Nephron progenitor cell (in vitro differentiated cells): ENCODE data around the gene MAGI1.

Experiments
- DNase-seq: peaks from one replicate; pipeline ENCODE4 v3.0.0; 2021
- H3K27ac Mint-ChIP-seq: 2 replicates; pipeline ENCODE4 v1.8.0; 2021; ENCODE audit warnings: mild to moderate bottlenecking, moderate library complexity, mixed read lengths
- H3K27me3 Mint-ChIP-seq: 2 replicates; pipeline ENCODE4 v1.8.0; 2021; ENCODE audit warnings: mild to moderate bottlenecking, low read depth, mixed read lengths; ENCODE audit not compliant: poor library complexity
- H3K36me3 Mint-ChIP-seq: 2 replicates; pipeline ENCODE4 v1.8.0; 2021; ENCODE audit warnings: low read depth, mixed read lengths
- H3K4me1 Mint-ChIP-seq: 2 replicates; pipeline ENCODE4 v1.8.0; 2021; ENCODE audit warnings: mixed read lengths
- H3K4me3 Mint-ChIP-seq: 2 replicates; pipeline ENCODE4 v1.8.0; 2021; ENCODE audit warnings: mild to moderate bottlenecking, moderate library complexity, mixed read lengths
- H3K9me3 Mint-ChIP-seq: 2 replicates; pipeline ENCODE4 v1.8.0; 2021; ENCODE audit warnings: mild to moderate bottlenecking, moderate library complexity, mixed read lengths
- TF ChIP-seq, protein P1 (sequence below): fragments of 200-600 bp; sonication (generic); IDR thresholded peaks from 2 replicates; pipeline ENCODE4 v1.5.0; 2021; ENCODE audit warnings: antibody characterized with exemption

Gene MAGI1

DNA sequence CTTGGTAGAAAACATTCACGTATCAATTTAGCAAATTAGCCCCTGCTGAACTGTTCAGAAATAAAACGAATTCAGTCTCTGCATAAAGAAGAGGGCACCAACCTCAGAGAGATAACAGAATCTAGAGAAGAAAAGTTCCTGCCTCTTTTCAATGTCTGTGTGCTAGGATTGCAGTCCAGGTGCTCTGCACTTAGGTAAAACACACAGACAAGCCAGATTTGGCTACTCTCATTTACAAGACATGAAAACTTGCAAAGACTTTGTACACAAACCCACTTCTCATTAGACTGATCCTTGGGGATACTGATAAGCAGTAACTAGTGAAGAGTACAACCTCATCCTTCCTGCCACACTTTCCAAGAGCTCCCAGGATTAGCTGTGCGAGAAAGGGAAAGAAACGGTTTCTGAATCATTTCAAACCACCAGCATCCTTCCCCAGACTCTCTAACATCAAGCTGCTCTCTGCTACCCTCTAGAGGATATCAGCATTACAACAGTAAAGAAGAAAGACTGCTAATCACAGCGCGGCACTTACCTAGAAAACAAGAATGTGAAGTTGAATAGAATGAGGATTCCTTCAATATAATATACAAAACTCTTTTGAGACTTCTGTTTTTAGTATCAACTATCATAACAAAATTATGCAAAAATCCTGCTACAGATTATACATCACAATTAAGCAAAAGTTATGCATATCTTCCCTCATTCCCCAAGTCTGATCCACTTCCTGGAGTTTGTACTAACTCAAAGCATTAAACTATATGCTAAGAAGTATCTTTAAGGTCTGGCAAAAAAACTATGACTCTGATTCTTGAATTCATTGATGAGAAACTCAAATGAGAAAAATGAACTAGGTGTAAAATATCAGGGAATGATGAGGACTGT is 306.4 kb downstream of the MAGI1 start:
- H3K27ac Mint-ChIP-seq, result peak overlapping the region; percentile 36
- no peak overlapping the region for H3K4me3 Mint-ChIP-seq
- H3K4me1 Mint-ChIP-seq, result peaks cover 55% of the 10 kb centered on the region

DNA sequence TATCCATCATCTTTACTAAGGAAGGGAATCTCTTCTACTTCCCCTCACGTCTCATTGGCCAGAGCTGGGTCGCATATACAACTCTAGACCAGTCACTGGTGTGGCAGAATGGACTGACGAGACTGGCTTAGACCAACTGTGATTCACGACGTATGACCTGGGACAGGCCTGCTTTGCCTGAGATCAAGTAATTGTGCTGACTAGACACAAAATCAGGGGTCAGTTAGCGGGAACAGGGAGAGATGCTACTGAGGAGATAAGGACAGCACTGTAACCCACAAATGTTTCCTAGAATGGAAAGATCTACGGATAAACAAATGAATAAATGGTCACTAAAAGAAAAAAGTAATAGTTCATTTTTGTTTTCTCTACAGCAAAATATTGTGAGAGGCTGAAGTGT is 308.3 kb downstream of the MAGI1 start:
- no peaks in the 10 kb centered on the region for H3K27me3 Mint-ChIP-seq
- no peak overlapping the region for H3K27ac Mint-ChIP-seq
- H3K4me1 Mint-ChIP-seq, result peaks cover 60% of the 10 kb centered on the region
- H3K9me3 Mint-ChIP-seq, result no peaks in the 10 kb centered on the region
- no peaks in the 10 kb centered on the region for H3K36me3 Mint-ChIP-seq
- no peak overlapping the region for H3K4me3 Mint-ChIP-seq
- DNase-seq, result no peak
- TF ChIP-seq, protein P1, sequence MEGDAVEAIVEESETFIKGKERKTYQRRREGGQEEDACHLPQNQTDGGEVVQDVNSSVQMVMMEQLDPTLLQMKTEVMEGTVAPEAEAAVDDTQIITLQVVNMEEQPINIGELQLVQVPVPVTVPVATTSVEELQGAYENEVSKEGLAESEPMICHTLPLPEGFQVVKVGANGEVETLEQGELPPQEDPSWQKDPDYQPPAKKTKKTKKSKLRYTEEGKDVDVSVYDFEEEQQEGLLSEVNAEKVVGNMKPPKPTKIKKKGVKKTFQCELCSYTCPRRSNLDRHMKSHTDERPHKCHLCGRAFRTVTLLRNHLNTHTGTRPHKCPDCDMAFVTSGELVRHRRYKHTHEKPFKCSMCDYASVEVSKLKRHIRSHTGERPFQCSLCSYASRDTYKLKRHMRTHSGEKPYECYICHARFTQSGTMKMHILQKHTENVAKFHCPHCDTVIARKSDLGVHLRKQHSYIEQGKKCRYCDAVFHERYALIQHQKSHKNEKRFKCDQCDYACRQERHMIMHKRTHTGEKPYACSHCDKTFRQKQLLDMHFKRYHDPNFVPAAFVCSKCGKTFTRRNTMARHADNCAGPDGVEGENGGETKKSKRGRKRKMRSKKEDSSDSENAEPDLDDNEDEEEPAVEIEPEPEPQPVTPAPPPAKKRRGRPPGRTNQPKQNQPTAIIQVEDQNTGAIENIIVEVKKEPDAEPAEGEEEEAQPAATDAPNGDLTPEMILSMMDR, result no peak

More for the DNA sequence above, 306.4 kb downstream of the MAGI1 start:
- DNase-seq, result peak; percentile 34
- no peaks in the 10 kb centered on the region for H3K27me3 Mint-ChIP-seq
- TF ChIP-seq, protein P1, result peak; percentile 78
- no peaks in the 10 kb centered on the region for H3K9me3 Mint-ChIP-seq
- peaks cover 6% of the 10 kb centered on the region for H3K36me3 Mint-ChIP-seq

DNA sequence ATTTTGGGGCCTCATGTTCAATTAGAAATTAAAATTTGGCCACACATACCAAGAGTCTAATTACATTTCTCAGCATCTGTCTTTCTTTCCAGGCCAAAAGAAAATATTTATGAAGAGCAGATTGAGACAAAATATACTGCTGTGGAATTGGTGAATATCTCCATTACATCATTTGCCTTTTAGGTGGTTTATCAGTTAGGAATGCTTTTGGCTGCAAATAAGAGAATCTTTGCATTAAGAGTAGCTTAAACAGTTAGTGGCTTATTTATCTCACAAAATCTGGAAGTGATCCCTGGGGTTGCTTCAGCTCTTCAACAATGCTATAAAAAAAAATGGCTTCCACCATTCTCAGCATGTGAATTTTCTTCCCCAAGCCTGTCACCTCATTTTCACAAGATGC is 308.7 kb downstream of the MAGI1 start:
- Mint-ChIP-seq H3K9me3 (no peaks in the 10 kb centered on the region), H3K36me3 (no peaks in the 10 kb centered on the region), H3K27me3 (no peaks in the 10 kb centered on the region), H3K27ac (peak overlapping the region; percentile 97), H3K4me3 (no peak overlapping the region), H3K4me1 (peaks cover 60% of the 10 kb centered on the region)
- TF ChIP-seq, protein P1, result no peak
- DNase-seq, result no peak

DNA sequence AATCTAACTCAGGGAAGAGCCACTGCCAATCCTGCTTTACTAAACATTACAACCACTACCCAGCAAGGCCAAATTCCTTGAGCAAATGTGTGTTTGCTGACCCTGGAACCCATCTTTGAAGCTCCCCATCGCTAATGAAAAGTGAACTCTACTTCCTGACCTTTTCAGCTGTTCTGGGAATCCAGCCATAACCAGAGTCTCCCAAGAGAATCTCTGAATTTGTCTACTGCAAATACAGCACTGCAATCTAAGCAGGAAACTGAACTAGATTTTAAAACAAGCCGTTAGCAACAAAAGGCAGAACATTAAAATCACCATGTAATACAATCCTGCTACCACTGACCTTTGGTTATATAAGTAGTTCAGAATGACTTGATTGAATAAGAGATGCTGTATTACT is 309.2 kb downstream of the MAGI1 start:
- Mint-ChIP-seq H3K27me3 (no peaks in the 10 kb centered on the region), H3K9me3 (peaks cover under 1% of the 10 kb centered on the region), H3K36me3 (peaks cover 4% of the 10 kb centered on the region), H3K4me3 (no peak overlapping the region), H3K4me1 (peaks cover 59% of the 10 kb centered on the region), H3K27ac (peak overlapping the region; percentile 97)
- DNase-seq, result no peak
- TF ChIP-seq, protein P1, result no peak

DNA sequence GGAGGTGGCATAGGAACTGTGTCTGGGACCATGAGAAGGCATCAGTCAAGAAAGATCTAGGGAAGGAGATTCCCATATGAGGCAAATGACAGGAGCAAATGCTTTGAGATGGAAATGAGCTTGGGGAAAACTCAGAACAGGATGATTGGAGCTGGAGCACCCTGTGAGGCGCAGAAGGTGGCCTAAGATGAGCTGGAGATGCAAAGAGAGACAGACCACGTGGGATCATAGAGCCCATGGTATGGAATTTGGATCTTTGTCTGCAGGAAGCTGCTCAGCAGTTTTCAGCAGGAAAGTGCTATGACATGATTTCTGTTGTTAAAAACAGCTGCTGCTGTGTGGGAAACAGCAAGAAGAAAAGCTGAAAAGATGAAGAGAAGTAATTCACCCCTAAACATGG is 310.6 kb downstream of the MAGI1 start:
- TF ChIP-seq, protein P1, result no peak
- DNase-seq, result no peak
- H3K4me1 Mint-ChIP-seq, result peaks cover 61% of the 10 kb centered on the region
- H3K27ac Mint-ChIP-seq, result no peak overlapping the region
- no peak overlapping the region for H3K4me3 Mint-ChIP-seq
- peaks cover 3% of the 10 kb centered on the region for H3K9me3 Mint-ChIP-seq
- no peaks in the 10 kb centered on the region for H3K27me3 Mint-ChIP-seq
- H3K36me3 Mint-ChIP-seq, result peaks cover 7% of the 10 kb centered on the region

DNA sequence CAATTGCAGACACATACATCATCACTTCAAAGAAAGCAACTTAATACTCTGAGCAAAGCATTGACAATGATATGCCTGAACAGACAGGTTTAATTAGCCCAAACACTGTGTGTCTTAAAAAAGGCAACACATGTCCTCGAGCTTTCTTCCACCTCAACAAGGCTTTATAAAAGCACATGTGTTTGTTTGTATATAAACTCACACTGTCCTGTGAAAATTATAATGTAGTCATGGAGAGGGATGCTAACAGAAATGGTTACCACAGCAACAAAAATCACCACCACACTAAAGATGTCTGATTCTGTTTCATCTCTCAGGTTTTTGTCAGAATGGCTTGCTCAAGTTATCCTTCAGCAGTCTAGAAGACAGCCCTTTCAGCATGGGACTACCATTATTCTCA is 314.7 kb downstream of the MAGI1 start:
- peaks cover 7% of the 10 kb centered on the region for H3K36me3 Mint-ChIP-seq
- TF ChIP-seq, protein P1, result no peak
- no peak overlapping the region for H3K4me3 Mint-ChIP-seq
- H3K27me3 Mint-ChIP-seq, result no peaks in the 10 kb centered on the region
- DNase-seq, result no peak
- H3K27ac Mint-ChIP-seq, result no peak overlapping the region
- H3K9me3 Mint-ChIP-seq, result peaks cover 3% of the 10 kb centered on the region
- H3K4me1 Mint-ChIP-seq, result peaks cover 36% of the 10 kb centered on the region
